Measurements from ENCODE around the gene BMP2. TPM values are rescaled to one million over a fixed set of nuclear protein-coding genes. Genes with fewer than 3 reads are reported as not detected.

BMP2 gene
- total and polyA plus RNA-seq, 2 of the 4 experiments (the other 2 are of a cell fraction): 0.18 to 0.21 TPM

DNA sequence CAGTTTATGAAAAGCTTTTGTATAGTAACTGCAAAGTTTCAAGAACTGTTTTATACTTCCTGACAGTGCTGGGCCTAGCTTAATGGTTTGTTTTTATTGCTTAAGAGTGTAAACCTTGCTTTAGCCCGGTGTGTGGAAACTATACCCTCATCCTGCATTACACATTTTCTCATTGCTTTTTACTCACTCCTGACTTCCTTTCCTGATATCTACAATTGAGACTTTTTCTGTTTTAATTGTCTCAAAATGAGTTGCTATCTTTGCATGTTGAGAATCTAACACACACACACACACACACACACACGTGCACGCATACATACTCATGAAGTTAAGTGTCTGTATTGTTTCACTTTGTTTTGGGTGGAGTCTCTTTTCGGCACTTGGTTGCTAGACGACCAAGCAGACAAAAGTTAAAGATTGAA is 16.7 kb downstream of the BMP2 start (continued):
- TF ChIP-seq MAZ (IDR thresholded peaks at IDR 0.05; ENCODE audit: borderline replicate concordance, low read depth, low read length) (no peak), BHLHE40 (IDR thresholded peaks at IDR 0.05; ENCODE audit: low read depth, low read length) (no peak), CEBPB (IDR thresholded peaks at IDR 0.05; ENCODE audit: low read depth, low read length) (no peak)

DNA sequence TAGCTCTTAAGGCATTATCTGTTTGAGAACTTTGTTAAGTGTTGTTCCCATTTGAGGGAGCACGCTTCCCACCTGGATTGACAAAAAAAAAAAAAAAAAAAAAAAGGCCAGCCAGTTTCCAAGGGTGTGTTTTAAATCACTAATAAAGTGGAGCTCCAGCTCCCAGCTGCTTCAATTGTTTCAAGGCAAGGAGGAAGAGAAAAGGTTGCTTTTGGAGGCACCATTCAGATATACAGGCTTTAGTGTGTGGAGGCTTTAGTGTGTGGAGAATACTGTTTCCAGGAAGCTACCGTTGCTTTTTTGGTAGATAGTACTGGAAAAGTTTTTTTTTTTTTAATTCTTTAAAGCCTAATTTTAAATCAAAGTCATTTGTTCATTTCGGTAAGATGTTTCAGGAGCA is 17.3 kb downstream of the BMP2 start:
- Histone ChIP-seq H3K79me1 (ENCODE audit: low read depth in 1 of 2, low read length in 2 of 2) (no peaks in the 10 kb centered on the region), H2BK20ac (ENCODE audit: low read depth, low read length) (no peak overlapping the region), H4K20me1 (ENCODE audit: insufficient read depth, low read length) (no peaks in the 10 kb centered on the region), H3K27ac (ENCODE audit: insufficient read depth, low read length) (no peak overlapping the region), H2AK5ac (ENCODE audit: low read depth, low read length) (no peak overlapping the region), H2AK9ac (replicated peaks; ENCODE audit: low read depth, low read length, poor library complexity) (no peak overlapping the region), H2BK5ac (ENCODE audit: low read depth, low read length, poor library complexity, severe bottlenecking) (no peak overlapping the region), H2BK15ac (ENCODE audit: low read depth, low read length) (no peak overlapping the region), H3K36me3 (ENCODE audit: control insufficient read depth, insufficient read depth, low read length) (no peaks in the 10 kb centered on the region), H2BK120ac (ENCODE audit: low read depth, low read length) (no peak overlapping the region), H3K9me3 (ENCODE audit: control insufficient read depth, insufficient read depth, low read length) (no peaks in the 10 kb centered on the region), H3K14ac (replicated peaks; ENCODE audit: low read depth, low read length) (no peak overlapping the region), H3K23ac (ENCODE audit: low read depth, low read length) (no peak overlapping the region), H3K9ac (ENCODE audit: low read depth, low read length) (no peak overlapping the region), H3K56ac (ENCODE audit: extremely low read depth, insufficient read depth, low read length) (no peak overlapping the region), H3K27me3 (ENCODE audit: control insufficient read depth, insufficient read depth, low read length) (no peaks in the 10 kb centered on the region; the same call in 1 of the 2 replicates), H4K8ac (ENCODE audit: low read depth in 2 of 2, low read length in 2 of 2) (no peak overlapping the region), H3K18ac (ENCODE audit: low read depth, low read length) (no peak overlapping the region), H2AFZ (replicated peaks; ENCODE audit: low read length, poor library complexity) (no peak overlapping the region), H3K4me1 (ENCODE audit: control insufficient read depth, insufficient read depth, low read length) (peaks cover 5% of the 10 kb centered on the region; the same call in 1 of the 2 replicates), H3K9me1 (ENCODE audit: insufficient read depth, low read length) (no peaks in the 10 kb centered on the region), H4K91ac (ENCODE audit: insufficient read depth, low read depth, low read length) (no peak overlapping the region), H3K4me2 (ENCODE audit: low read depth, low read length) (no peak overlapping the region), H3K4ac (ENCODE audit: low read depth, low read length) (no peak overlapping the region), H3K4me3 (ENCODE audit: insufficient read depth, low read depth, low read length) (no peak overlapping the region), H4K5ac (ENCODE audit: low read depth, low read length) (no peak overlapping the region)
- ChIA-PET CTCF (interaction anchor here (0.6 to 1.1 kb wide), 2 partner anchors 16 to 406 kb away, joined by 3 read pairs; no protein-coding TSS in a partner anchor), POLR2A (ENCODE audit: unreplicated experiment) (no interaction called here)
- intact Hi-C loops (cut with micrococcal nuclease): no loop called here
- no peak for DNase-seq
- BruUV-seq (replicated peaks): no TSS peak
- in situ Hi-C loops (cut with MboI; ENCODE audit: low sequenced_read_pairs): no loop called here
- WGBS, 2 experiments (ENCODE audit: extremely low coverage in 2 of 2, insufficient read length in 1 of 2): 80% methylated on average over 1 of the region's 3 CpGs; no CpG with 5 or more reads in 1 of the 2 experiments
- no peak for ATAC-seq (ENCODE audit: low read depth)
- dilution Hi-C loops (cut with HindIII; ENCODE audit: low sequenced_read_pairs, unreplicated experiment): no loop called here
- TF ChIP-seq RAD21 (IDR thresholded peaks at IDR 0.05; ENCODE audit: low read length) (no peak), NFE2L2 (IDR thresholded peaks at IDR 0.05; ENCODE audit: low read depth, low read length) (no peak), RFX5 (IDR thresholded peaks at IDR 0.05; ENCODE audit: low read depth, low read length) (no peak), MXI1 (IDR thresholded peaks at IDR 0.05; ENCODE audit: borderline replicate concordance, low read depth, low read length) (no peak), FOS (IDR thresholded peaks at IDR 0.05; ENCODE audit: low read depth, low read length) (no peak), POLR2A (IDR thresholded peaks at IDR 0.05; ENCODE audit: low read depth, low read length) (no peak), RCOR1 (IDR thresholded peaks at IDR 0.05; ENCODE audit: insufficient replicate concordance, low read length) (no peak), CHD1 (IDR thresholded peaks at IDR 0.05; ENCODE audit: low read depth, low read length) (no peak), BHLHE40 (IDR thresholded peaks at IDR 0.05; ENCODE audit: low read depth, low read length) (no peak), SMC3 (IDR thresholded peaks at IDR 0.05; ENCODE audit: low read depth, low read length) (no peak), CTCF (conservative IDR thresholded peaks at IDR 0.05; ENCODE audit: low read depth, low read length) (no peak), MAFK (IDR thresholded peaks at IDR 0.05; ENCODE audit: low read depth, low read length) (no peak), MAZ (IDR thresholded peaks at IDR 0.05; ENCODE audit: borderline replicate concordance, low read depth, low read length) (no peak)
- TF ChIP-seq, protein P1, sequence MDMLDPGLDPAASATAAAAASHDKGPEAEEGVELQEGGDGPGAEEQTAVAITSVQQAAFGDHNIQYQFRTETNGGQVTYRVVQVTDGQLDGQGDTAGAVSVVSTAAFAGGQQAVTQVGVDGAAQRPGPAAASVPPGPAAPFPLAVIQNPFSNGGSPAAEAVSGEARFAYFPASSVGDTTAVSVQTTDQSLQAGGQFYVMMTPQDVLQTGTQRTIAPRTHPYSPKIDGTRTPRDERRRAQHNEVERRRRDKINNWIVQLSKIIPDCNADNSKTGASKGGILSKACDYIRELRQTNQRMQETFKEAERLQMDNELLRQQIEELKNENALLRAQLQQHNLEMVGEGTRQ (IDR thresholded peaks at IDR 0.05; ENCODE audit: low read depth, low read length): no peak

All from IMR-90 (cell line).